WTC11 (cell line): ENCODE measurements around the gene SUSD4.

Experiments used
- CTCF ChIP-seq: fragments of 200-600 bp; IDR thresholded peaks from 2 replicates; pipeline ENCODE4 v1.8.0; 2022; ENCODE audit warnings: antibody characterized with exemption
- NFE2L1 ChIP-seq: sonication (generic); formaldehyde crosslinking; IDR thresholded peaks from 2 replicates; pipeline ENCODE4 v1.8.1; 2023; ENCODE audit warnings: missing genetic modification reagents
- NR2C2 ChIP-seq: sonication (generic); formaldehyde crosslinking; IDR thresholded peaks from 2 replicates; pipeline ENCODE4 v1.8.0; 2022; ENCODE audit warnings: mild to moderate bottlenecking, missing genetic modification reagents

- TF ChIP-seq NR2C2 (CRISPR knock-in tag) = no peak
- no peak for TF ChIP-seq NFE2L1 (CRISPR knock-in tag)
- no peak for TF ChIP-seq CTCF
These were observed 177.2 kb downstream of the SUSD4 start for GRCh38 chr1:223186800-223187199.
